Hematopoietic multipotent progenitor cell (in vitro differentiated cells): Measurements from ENCODE around the gene ASB8. TPM values are rescaled to one million over a fixed set of nuclear protein-coding genes. Genes with fewer than 3 reads are reported as not detected.
A peak's percentile ranks its signal among the peaks of the same experiment; 100 is the strongest.
"Not testable (repeated sequence)": the region's sequence is repeated elsewhere in the genome, so short reads cannot be mapped to it uniquely, and the experiment has no call there.

Source experiments
- DNase-seq, 3 donors: peaks; one replicate each; pipeline ENCODE4 v3.0.0-alpha.2; 2011 to 2015; ENCODE audit warnings: low read depth in 2 of 3, low spot score in 2 of 3
- total RNA-seq: library from RNA; depleted of rRNA; stranded (reverse); fragments of >200 nt; gene quantifications from one replicate; pipeline ENCODE4 v1.2.3, GENCODE V29; 2012

The ASB8 gene
- total RNA-seq, 1 donor: 27.5 TPM

DNA sequence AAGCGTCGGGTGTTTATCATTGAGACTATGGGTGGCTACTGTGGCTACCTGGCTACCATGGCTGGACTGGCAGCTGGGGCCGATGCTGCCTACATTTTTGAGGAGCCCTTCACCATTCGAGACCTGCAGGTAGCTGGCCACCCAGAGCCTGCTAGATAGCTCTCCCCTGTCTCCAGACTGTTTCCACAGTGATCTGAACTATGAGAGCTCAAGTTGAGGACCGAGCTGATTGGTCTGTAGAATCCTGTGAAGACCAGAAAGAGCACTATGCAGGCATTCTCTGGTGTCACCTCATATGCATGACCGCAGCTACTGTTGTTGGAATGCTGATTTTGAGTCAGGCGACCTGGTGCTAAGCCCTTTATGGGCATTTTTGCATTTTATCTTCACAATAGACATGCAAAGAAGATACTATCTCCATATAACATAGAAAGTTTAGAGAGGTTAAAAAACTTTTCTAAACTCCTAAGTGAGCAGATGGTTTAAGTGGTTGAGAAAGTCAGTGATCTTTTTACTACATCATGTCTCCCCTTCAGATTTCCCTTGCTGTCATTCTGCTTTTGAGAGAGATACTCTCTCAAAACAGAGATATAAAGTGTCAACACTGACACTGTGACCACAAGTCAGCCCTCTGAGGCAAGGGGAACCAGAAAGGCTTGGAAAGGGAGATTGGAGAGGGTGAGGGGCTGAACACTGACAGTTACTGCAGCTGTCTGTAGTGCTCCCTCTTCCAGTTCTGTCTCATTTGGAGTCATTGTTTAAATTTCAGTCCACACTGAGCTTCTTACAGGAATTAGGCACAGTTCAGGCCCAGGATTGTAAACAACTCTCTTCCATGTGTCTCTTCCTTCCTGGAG, 14.3 kb downstream of the ASB8 start:
- no peak for DNase-seq

DNA sequence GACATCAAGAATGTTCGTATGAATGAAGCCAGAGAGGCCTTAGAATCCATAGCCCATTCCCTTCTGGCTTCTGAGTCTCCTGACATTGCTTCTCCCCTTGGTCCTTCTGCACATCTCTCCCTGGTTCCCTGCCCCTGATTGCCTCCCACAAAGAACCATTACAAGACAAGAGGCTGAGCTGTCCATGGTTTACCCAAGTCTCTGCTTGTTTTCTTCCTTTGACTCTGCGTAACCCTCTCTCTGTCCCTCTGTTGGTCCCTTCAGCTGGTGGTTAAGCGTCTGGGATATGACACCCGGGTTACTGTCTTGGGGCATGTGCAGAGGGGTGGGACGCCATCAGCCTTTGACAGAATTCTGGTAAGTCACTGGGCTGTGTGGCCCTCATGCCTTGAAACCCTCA, 22.3 kb downstream of the ASB8 start:
- DNase-seq: no peak

DNA sequence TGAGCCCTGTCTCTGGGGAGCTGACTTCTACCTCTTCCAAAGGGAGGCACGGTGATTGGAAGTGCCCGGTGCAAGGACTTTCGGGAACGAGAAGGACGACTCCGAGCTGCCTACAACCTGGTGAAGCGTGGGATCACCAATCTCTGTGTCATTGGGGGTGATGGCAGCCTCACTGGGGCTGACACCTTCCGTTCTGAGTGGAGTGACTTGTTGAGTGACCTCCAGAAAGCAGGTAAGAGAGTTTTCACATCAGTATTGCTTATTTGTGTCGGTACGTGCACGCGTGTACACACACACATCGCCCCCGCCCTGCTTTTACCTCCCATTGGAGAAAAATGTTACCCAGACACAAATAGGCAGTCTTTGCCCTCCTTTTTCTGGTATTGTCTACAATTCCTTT, 24.5 kb downstream of the ASB8 start:
- DNase-seq: no peak

DNA sequence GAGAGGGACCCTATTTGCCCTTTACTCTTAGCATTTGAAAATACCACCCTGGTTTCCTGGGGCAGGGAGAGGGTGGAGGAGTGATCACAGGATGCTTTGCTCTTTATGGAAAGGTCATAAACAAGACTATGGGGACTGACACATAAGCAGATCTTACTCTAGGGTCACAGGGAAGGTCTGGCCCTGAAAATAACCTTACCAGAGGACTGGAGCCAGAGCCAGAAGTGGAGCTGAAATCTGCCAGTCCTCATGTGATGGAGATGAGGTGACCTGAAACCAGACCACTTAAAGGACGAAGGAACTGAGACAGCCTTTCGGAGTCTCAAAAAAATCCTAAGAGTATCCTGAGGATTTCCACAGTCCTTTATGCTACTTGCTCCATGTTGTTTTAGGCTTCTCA, 25.8 kb downstream of the ASB8 start:
- DNase-seq: no peak

DNA sequence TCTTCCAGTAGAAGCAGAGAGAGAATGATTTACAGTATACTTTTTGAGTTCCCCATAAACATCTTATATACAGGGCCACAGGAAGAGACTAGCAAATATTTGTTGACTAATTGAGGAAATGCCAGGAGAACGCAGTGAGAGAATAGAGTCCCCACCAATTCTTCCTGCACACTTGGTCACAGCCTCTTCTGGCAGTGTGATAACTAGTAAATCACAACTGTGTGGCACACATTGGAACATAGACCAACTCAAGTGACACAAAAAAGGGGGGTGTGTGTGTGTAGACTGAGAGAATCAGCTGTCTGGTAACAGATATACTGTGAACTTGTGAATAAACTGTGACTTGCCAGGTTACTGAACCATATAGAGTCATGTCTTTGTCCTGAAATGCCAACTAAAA, 27.9 kb downstream of the ASB8 start:
- DNase-seq: no peak

DNA sequence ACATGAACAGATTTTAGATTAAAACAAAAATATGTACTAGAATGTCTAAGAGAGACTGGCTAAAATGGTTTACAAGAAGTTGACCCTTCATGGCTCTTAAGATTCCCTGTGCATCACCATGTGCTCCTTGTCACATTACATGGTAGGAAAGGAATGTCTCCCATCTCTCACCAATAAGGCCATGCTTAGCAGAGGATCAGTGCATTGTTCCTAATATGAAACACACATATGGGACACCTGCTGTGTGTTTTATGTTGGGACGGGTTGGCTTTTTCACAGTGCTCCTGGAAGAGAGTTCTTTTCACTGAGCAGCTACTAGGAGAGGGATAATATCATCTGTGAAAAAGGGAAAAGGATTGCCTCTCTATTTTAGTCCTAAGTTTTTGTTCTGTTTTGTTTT, 28.5 kb downstream of the ASB8 start:
- DNase-seq: no peak

DNA sequence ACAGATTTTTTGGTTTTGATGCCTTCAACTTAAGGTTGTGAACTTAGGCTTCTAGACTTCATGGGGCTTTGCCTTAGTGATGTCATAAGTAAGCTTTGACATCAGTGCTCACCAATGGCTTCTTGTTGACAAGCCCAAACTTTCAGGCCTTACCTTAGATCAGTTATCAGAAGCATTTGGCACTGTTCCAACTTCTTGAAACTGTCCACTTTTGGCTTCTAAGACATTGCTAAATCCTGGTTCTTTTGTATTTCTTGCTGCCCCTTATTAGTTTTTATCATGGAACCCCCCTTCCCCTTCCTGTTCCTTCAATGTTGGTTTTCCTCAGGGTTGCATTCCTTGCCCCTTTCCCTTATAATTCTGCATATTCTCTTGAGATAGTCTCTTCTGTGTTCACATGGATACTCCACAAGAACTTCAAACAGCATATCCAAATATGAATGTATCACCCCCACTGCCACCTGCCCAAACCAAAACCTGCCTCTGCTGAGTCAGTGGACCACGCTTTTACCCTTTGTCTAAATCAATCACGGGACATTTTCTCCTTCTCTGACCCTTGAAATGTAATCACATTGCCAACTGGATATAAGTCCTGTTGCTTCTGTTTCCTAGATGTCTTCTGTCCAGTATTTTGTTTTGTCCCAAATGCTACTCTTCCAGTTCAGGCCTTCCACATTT, 30.2 kb downstream of the ASB8 start:
- no peak for DNase-seq

DNA sequence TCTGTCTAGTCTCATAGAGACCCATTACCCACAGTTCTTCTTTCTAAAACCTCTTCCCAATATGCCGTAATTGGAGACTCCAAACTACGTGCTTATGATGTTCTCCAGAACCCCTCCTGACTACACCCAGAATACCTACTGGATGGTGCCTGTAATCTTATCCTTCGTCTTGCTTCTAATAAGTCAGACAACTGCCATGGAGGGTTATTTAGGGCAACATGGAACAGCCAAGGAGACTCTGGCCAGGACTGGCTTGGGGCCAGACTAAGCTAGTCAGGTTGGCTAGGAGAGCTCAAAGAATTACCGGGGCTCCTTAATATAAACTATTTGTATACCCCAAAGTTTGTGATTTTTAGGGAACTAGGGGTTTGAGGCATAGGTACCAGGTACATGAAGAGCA, 31.3 kb downstream of the ASB8 start:
- no peak for DNase-seq

DNA sequence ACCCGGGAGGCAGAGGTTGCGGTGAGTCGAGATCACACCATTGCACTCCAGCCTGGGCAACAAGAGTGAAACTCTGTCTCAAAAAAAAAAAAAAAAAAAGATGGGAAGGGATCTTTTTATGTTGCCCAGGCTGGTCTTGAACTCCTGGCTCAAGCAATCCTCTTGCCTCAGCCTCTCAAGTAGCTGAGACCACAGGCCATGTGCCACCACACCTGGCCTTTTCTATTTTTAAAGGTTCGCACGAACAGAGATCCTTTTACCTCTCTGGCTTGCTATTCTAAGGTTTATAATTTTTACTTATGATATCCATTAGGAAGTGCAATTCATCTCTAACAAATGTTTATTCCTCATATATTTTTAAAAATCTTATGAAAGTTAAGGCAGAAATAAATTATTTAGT, 31.8 kb downstream of the ASB8 start:
- DNase-seq: not testable (repeated sequence)

DNA sequence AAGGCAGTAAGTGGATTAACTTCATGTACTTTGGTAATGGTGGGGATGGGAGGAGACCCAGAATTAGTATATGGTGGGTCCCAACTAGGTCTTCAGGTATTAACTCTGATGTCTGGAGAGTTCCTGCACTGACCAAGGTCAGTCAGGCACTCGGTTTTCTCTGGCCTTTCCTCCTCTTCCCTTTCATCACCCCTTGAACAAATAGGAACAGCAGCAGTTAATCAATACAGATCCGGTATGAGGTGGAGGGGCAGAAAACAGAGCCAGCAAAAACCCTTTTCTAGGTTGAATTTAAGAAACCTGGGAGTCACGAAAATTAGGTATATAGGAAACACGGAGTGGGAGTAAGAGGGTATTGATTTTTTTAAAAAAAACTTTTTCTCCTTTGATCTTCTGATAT, 34.1 kb downstream of the ASB8 start:
- DNase-seq: no peak

DNA sequence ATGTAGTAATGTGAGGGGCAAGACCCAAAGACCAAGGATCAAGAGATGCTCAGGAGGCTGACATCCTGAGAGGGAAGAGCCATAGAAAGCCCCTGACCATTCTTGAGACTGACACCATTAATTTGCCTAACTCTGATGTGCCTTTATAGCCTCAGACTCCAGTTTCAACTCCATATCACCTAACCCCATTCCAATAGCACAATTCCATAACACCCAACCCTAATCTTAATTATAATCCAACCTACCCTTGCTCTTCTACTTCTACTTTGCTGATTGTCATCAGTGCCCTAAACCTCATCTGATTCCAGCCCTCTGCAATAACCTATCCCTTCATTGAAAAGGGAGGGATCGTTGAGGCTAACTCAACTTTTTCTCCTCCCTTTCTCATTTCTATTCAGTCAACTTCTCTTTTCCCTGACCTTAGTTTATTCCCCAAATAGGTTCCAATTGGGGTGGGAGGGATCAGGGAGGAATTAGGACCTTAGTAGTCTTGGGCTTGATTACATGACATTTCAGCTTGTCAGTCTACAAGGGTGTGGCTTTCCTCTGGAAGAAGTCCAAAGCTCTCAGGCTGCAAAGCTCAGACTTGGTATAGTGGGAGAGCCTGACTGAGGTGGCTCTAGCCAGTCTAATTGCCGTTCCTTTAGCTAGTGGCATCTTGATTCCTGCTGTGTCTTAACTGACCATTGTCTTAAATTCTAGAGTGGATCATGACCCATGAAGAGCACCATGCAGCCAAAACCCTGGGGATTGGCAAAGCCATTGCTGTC, 35.1 kb downstream of the ASB8 start:
- no peak for DNase-seq

DNA sequence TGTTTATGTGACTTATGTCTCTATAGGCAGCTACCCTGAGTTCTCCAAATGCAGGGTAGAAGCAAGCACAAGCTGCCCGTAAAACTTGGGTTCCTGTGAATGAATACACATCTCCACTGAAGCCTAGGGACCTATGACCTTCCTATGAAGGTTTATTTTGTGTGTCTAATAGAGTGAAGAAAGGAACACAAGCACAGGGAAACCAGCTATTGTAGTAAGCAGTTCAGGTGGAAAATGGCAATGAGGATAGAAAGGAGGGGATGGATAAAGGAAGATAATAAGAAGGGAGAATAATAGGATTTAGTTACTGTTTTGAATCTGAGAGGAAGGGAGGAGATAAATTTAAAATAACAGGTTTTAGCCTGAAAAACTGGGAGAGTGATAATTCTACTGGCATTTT, 35.8 kb downstream of the ASB8 start:
- no peak for DNase-seq

DNA sequence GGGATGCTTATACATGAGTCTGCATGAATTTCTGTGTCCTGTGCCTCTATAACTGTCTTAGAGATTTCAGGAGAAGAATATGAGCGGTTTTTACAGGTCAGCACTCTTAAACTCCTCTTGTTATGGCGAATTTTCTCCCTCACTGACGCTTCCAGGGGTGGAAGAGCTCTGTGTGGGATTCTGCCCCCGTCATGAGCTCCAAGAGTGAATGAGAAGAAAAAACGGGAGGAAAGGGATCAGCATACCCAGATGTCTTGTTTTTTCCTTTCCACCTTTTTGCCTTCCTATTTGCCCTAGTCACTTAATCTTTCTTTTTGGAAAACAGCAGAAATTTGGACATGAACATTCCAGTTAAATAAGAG, 37.5 kb downstream of the ASB8 start:
- DNase-seq: no peak

DNA sequence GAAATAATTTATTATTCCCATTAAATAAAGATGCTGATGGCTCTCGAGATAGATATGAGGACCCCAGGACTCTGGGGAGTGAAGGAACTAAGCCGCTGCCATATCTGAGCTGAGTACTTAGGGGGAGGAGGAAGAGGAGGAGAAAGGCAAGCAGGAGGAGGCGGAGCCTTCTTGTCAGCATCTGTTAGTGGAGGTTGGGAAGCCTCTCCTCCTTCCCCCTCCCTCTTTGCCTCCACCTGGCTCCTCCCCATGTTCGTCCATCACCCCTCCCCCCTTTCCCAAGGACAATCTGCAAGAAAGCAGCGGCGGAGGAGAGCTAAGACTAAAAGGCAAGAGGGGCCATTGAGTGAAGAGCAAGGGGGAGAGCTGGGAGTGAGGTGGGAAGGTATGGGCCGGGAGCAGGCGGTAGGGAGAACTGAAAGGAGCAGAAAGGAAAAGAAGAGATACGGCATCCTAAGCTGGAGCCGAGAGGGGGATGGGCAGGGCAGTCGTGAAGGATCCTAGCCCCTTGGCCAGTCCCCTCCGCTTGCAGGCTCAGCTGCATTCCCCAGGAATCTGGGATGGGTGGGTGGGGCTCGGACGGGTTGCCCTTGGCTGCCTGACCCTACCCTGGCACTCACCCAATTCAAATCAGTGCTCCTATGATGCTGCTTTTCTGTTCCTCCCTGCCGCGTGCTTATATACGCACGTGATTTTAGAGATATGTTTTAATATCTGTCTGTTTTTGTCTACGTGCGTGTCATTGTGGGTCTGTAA, 38.1 kb downstream of the ASB8 start, which contains the start of gene PFKM:
PFKM (plus strand) TSS at position 287 of the 756 bp plus-strand sequence. CDS start 3,411 bp downstream, outside the sequence.
- peak in 2 of 3 donors; percentile 80 to 85 for DNase-seq

DNA sequence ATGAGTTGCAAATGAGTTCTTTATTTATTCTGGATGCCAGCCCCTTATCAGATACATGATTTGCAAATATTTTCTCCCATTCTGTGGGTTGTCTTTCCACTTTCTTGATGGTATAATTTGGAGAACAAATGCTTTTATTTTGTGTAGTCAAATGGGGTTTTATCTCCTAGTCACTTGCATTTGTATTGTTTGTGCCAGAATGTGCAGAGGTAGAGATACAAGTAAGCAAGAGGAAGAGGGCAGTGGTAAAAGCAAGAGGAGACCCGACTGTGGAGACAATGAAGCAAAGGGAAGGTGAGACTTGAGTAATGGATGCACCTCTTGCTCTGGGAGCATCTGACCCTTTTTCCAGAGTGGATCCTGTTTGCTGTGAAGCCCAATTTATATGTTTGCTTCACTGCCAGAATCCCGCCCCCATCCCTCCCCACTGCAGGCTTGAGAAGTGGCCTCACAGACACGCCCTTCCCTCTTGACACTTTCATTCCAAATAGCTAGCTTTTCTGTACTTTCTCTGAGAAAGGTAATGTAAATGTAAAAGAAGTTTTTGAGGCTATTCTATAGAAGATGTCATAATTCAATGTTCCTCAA, 38.9 kb downstream of the ASB8 start:
- DNase-seq: no peak

DNA sequence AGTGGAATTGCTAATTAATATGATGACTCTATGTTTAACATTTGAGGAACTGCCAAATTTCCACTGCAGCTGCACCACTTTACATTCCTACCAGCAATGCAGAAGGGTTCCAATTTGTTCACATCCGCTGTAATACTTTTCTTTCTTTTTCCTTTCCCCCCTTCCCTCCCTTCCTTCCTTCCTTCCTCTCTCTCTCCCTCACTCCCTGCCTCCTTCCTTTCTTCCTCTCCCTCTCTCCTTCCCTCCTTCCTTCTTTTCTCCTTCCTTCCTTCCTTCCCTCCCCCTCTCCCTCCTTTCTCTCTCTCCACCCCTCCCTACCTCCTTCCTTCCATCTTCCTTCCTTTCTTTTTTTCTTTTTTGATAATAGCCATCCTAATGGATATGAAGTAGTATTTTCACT, 41.4 kb downstream of the ASB8 start:
- DNase-seq: no peak

DNA sequence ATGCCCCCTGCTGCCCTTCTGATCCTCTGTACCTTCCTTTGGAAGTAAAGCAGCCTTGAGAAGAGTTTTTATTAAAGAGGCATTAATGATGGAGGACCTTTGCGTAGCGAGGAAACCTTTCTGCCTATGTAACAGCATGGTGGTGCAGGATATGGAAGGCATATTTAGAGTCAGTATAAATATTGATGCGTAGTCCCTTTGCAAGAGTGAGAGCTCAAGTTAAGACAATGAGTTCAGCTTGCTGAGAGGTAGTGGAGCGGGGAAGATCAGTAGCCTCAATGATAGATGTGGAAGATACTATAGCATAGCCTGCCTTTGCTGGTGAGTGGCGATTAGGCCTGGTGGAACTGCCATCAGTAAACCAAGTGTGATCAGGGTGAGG, 46.0 kb downstream of the ASB8 start:
- DNase-seq: not testable (repeated sequence)

DNA sequence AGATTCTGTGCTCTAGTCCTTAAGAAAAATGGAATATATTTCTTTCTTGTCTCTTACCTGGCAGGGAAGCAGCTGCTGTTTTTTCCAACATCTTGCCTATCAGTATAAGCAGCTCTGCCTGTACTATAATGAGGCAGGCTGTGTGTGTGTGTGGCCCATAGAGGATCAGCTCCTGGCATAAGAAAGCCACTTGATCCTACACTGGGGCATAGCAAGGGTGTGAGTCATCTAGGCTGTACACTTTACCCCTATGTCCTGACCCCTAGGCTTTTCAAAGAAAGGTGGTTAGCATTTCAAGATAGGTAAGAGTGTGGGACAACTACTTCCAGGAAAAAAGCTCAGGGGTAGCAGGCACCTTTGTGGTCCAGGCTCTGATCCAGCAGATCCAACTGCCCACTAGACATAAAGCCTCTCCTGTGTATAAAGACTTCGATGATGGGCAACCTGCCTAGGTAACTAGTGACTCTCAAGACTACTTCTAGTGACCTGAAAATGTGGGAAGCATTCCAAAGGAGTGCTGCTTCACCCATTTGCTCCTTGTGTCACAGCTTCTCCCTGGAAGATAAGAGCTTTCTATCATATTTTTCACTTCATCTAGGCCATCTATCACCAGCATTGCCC, 46.5 kb downstream of the ASB8 start:
- no peak for DNase-seq

DNA sequence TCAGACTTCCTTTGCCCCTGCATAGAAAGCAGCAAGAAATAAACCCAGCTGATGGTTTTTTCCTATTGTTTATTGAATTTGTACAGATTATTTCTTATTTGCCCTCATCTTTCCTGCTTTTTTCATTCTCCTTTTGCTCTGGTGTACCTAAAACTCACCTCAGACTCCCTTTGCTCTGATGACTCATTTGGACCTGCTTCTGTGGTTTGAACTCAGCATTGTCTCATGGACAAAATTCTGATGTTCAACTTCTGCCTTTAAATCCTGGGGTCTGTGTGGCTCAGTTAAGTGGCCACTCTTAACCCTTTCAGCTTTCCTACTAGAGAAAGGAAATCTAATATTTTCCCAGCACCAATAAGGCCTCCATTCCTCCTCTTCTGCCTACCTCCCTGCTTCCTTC, 47.9 kb downstream of the ASB8 start:
- DNase-seq: no peak
